ENCODE data around the gene ANGPTL2. TPM values are rescaled to one million over a fixed set of nuclear protein-coding genes. Genes with fewer than 3 reads are reported as not detected.

Gene ANGPTL2
- total RNA-seq, 1 donor, result 19.9 TPM

DNA sequence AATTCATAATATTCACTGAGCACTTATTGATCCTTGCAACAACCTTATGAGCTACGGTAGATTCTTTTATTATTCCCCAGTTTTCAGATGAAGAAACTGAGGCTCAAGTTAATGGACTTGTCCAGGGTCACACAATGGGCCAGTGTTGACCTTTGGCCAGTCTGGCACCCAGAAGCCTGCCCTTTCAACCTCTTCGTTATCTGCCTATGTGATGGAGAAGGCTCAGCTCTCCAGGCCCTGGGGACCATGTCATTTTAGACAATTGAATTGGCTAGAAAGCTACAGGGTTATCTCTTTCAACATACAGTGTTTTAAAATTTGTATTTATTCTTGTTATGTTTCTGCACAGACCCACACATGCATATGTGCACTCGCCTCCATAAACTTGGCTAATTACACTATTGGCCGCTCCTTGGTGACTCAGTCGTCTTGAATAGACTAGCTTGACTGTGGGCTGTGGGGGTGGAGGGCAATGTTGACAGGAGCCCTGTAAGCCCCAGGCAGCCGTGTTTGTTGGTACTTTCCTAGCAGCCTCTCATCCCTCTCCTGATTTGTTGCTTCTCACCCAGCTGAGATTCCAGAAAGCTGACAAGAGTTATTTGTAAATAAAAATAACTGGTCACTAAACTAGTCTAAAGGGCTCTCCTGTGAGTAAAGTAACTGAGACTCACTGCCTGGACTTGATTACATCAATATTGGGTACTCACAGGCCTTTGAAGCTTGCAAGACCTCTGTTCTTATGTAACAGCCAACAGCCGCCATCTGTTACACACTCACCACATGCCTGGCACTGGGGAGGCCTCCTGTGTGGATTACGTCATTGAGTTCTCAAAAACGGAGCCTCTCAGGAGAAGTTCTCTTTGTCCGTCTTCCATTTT is 8.5 kb upstream of the ANGPTL2 start:
- TF ChIP-seq, protein P1, sequence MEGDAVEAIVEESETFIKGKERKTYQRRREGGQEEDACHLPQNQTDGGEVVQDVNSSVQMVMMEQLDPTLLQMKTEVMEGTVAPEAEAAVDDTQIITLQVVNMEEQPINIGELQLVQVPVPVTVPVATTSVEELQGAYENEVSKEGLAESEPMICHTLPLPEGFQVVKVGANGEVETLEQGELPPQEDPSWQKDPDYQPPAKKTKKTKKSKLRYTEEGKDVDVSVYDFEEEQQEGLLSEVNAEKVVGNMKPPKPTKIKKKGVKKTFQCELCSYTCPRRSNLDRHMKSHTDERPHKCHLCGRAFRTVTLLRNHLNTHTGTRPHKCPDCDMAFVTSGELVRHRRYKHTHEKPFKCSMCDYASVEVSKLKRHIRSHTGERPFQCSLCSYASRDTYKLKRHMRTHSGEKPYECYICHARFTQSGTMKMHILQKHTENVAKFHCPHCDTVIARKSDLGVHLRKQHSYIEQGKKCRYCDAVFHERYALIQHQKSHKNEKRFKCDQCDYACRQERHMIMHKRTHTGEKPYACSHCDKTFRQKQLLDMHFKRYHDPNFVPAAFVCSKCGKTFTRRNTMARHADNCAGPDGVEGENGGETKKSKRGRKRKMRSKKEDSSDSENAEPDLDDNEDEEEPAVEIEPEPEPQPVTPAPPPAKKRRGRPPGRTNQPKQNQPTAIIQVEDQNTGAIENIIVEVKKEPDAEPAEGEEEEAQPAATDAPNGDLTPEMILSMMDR (IDR thresholded peaks at IDR 0.05; ENCODE audit: insufficient read depth, low read depth, low read length), result no peak
- peak; percentile 99 for DNase-seq (ENCODE audit: low read depth)
- H3K4me3 ChIP-seq (ENCODE audit: low read depth, low read length), result no peak overlapping the region

DNA sequence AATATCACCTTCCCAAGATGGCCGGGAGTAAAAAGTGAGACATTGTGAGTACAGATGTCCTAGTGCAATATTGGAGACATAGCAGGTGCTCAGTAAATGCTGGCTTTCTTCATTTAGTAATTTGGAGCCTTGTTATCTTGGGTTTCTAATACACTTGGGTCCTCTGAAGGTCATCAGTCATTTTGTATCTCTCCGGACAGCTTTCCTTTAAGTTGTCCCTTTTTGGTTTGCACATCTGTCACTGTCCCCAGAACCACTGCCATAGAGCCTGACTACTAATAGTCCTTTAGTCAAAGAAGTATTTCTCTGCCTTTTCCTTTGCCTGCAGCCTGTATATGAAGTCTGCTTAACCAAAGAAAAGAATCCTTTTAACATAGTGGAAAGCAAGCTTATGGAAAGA is 7.8 kb upstream of the ANGPTL2 start:
- TF ChIP-seq, protein P1 (IDR thresholded peaks at IDR 0.05; ENCODE audit: insufficient read depth, low read depth, low read length), result no peak
- no peak overlapping the region for H3K4me3 ChIP-seq (ENCODE audit: low read depth, low read length)
- no peak for DNase-seq (ENCODE audit: low read depth)

DNA sequence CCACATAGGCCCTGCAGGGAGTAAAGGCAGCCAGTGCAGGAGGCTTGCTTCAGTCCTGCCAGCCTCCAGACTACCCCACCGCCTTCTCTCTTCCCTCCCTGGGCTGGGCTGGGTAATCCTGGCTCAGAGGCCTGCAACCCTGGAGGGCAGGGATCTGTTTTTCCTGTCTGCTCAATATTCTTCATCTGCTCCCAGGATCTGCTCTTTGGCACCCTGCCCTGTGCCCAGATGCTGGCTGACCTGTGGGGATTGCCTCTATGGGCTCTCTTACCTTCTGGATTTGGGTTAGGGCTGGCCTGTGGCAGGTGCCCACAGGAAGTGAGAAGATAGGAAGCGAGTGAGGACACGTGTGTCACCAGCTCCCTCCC is 7.3 kb upstream of the ANGPTL2 start:
- TF ChIP-seq, protein P1 (IDR thresholded peaks at IDR 0.05; ENCODE audit: insufficient read depth, low read depth, low read length), result no peak
- H3K4me3 ChIP-seq (ENCODE audit: low read depth, low read length), result no peak overlapping the region
- DNase-seq (ENCODE audit: low read depth), result no peak

DNA sequence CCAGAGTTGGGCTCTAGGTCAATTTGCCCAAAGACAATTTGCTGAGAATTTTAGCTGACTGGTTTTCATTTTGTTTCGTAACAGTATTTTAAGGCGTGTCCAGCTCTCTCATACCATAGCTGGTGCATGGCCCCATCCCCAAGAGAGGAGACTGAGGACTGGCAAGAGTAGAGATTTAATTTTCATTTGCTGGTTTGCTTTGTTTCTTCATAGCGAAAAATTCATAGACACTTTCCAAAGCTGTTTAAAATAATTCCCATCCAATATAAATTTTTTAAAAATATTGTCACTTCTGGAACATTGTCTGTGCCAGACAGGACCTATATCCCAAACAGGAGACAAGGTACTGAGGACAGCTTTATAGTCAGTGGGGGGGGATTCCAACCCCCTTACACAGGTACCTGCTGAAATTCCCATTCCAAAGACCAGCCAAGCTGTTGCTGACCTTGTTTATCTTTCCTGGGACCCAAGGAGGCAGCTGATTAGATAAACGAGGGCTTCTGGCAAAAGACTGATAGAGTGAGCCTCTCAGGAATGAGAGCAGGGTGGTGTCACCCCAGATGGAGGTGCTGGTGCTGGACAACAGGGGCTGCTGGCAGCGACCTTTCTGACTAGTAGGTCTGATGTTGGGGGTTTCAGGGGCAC is 6.8 kb upstream of the ANGPTL2 start:
- TF ChIP-seq, protein P1 (IDR thresholded peaks at IDR 0.05; ENCODE audit: insufficient read depth, low read depth, low read length), result no peak
- DNase-seq (ENCODE audit: low read depth), result no peak
- H3K4me3 ChIP-seq (ENCODE audit: low read depth, low read length), result no peak overlapping the region

DNA sequence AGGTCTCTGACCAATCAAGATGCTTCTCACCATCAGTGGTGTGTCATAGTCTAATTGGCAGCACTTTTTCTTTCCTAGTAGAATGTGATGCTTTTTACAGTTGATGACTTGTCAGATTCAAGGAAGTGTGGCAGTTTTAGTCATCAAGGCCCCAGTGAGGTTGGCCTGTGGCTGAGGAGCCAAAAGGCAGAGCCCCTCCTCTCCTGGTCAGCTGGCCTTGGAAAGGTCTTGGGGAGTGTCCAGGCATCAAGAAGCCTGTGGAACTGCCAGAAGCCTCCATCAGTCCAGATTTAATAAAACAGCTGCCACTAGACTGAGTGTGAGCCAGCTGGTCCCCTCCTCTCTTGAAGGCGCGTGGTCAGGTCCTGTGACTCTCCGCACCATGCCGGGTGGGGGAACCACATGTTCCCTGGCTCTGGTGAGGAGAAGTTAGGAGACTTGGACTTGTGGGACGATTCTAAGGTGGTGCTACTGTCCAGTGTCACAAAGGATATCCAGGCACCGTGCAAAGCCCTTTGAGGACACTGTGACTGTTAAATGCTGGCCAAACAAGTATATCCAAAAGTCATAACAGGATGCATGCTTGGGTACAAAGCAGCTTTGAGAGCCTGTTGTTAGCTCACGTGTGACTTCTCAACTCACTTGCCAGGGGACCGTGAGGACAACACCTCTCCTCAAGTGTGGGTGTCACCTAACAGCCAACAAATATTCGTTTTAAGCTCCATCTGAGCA is 6.1 kb upstream of the ANGPTL2 start:
- H3K4me3 ChIP-seq (ENCODE audit: low read depth, low read length), result no peak overlapping the region
- DNase-seq (ENCODE audit: low read depth), result no peak
- TF ChIP-seq, protein P1 (IDR thresholded peaks at IDR 0.05; ENCODE audit: insufficient read depth, low read depth, low read length), result no peak

DNA sequence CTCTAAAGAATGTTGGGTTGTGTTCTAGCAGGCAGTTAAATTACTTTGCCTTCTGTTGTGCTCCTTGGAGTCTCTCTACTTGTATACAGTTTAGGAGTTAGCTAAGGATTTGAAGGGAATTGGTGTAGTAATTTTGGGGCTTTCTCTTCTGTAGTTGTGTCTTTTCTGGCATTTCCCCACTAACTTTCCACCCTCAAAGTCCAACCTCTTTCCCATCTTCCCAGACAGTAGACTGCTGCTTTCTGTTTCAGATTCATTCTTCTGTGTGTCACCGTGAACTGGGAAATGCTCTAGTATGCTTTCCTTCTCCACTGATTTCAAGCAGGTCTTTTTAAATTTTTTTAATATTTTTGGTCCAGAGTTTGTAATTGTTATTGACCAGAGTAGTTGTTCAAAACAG is 4.5 kb upstream of the ANGPTL2 start:
- no peak overlapping the region for H3K4me3 ChIP-seq (ENCODE audit: low read depth, low read length)
- TF ChIP-seq, protein P1 (IDR thresholded peaks at IDR 0.05; ENCODE audit: insufficient read depth, low read depth, low read length), result no peak
- DNase-seq (ENCODE audit: low read depth), result peak; percentile 31

Data from fibroblast of villous mesenchyme (primary cell).